ENCODE measurements around the gene HJV. TPM values are rescaled to one million over a fixed set of nuclear protein-coding genes. Genes with fewer than 3 reads are reported as not detected.
"Not testable (repeated sequence)": the region's sequence is repeated elsewhere in the genome, so short reads cannot be mapped to it uniquely, and the experiment has no call there.

The HJV gene
- total RNA-seq, 4 donors from 2014 or later: 274 to 585 (median 420) TPM

GRCh38 chr1:146029117-146029516 lies 7.6 kb upstream of the HJV start:
- DNase-seq: no peak
- in situ Hi-C loops (cut with MboI; ENCODE audit: low sequenced_read_pairs in 4 of 4) (no loop called here), intact Hi-C loops (cut with DNase I; ENCODE audit: low total_unique reads) (no loop called here)
- TF ChIP-seq POLR2A (IDR thresholded peaks at IDR 0.05) (no peak), CTCF (IDR thresholded peaks at IDR 0.05 in 4 of 5, conservative IDR thresholded peaks at IDR 0.05 in 1 of 5) (no peak)
- H3K4me3 ChIP-seq: no peak overlapping the region
- no peaks in the 10 kb centered on the region for H3K27me3 ChIP-seq
- H3K4me1 ChIP-seq: peaks cover 19 to 27% of the 10 kb centered on the region in 2 donors
- H3K9me3 ChIP-seq: no peaks in the 10 kb centered on the region
- peak overlapping the region; percentile 75 to 83 (median 80) for H3K27ac ChIP-seq
- peak; percentile 72 to 75 for ATAC-seq
- H3K36me3 ChIP-seq: no peaks in the 10 kb centered on the region

- ATAC-seq; intact Hi-C loops (cut with DNase I; ENCODE audit: low total_unique reads); H3K4me3 ChIP-seq; H3K36me3 ChIP-seq; in situ Hi-C loops (cut with MboI; ENCODE audit: low sequenced_read_pairs in 4 of 4); DNase-seq; H3K9me3 ChIP-seq; H3K27me3 ChIP-seq: not testable (repeated sequence)
- Histone ChIP-seq H3K4me1 (peaks cover 14 to 32% of the 10 kb centered on the region in 2 donors), H3K27ac (peak overlapping the region; percentile 29 to 94 (median 61))
Measured at GRCh38 chr1:146026650-146027049, 5.1 kb upstream of the HJV start.

GRCh38 chr1:146025787-146026495 lies 4.4 kb upstream of the HJV start:
- in situ Hi-C loops (cut with MboI; ENCODE audit: low sequenced_read_pairs in 4 of 4); intact Hi-C loops (cut with DNase I; ENCODE audit: low total_unique reads): not testable (repeated sequence)

GRCh38 chr1:146022403-146023127 lies 1.0 kb upstream of the HJV start:
- H3K4me1 ChIP-seq: peaks cover 27 to 38% of the 10 kb centered on the region in 2 donors
- in situ Hi-C loops (cut with MboI; ENCODE audit: low sequenced_read_pairs in 4 of 4): no loop called here
- DNase-seq: no peak
- intact Hi-C loops (cut with DNase I; ENCODE audit: low total_unique reads): no loop called here
- no peak for TF ChIP-seq POLR2A (IDR thresholded peaks at IDR 0.05)
- TF ChIP-seq CTCF (IDR thresholded peaks at IDR 0.05 in 4 of 5, conservative IDR thresholded peaks at IDR 0.05 in 1 of 5): no peak
- no peaks in the 10 kb centered on the region for H3K36me3 ChIP-seq
- peak overlapping the region; percentile 92 to 95 (median 94) for H3K27ac ChIP-seq
- peaks cover 0 to 3% (median 0%) of the 10 kb centered on the region in 3 donors for H3K27me3 ChIP-seq
- no peaks in the 10 kb centered on the region for H3K9me3 ChIP-seq
- no peak for ATAC-seq
- H3K4me3 ChIP-seq: peak overlapping the region in 1 of 4 donors; percentile 71

More at GRCh38 chr1:146025787-146026495, 4.4 kb upstream of the HJV start:
- not testable (repeated sequence) for H3K36me3 ChIP-seq, ATAC-seq, H3K9me3 ChIP-seq, H3K4me3 ChIP-seq, DNase-seq, H3K27me3 ChIP-seq
- peaks cover 14 to 32% of the 10 kb centered on the region in 2 donors for H3K4me1 ChIP-seq
- H3K27ac ChIP-seq: peak overlapping the region; percentile 29 to 94 (median 92)

- Histone ChIP-seq H3K9me3 (no peaks in the 10 kb centered on the region), H3K27ac (peak overlapping the region; percentile 92 to 95 (median 94)), H3K4me1 (peaks cover 27 to 38% of the 10 kb centered on the region in 2 donors), H3K36me3 (no peaks in the 10 kb centered on the region), H3K27me3 (peaks cover 0 to 3% (median 0%) of the 10 kb centered on the region in 3 donors), H3K4me3 (peak overlapping the region; percentile 49 to 71 (median 60))
- DNase-seq: no peak
- TF ChIP-seq POLR2A (IDR thresholded peaks at IDR 0.05) (no peak), CTCF (IDR thresholded peaks at IDR 0.05 in 4 of 5, conservative IDR thresholded peaks at IDR 0.05 in 1 of 5) (no peak)
- peak; percentile 5 to 26 for ATAC-seq
- in situ Hi-C loops (cut with MboI; ENCODE audit: low sequenced_read_pairs in 4 of 4): no loop called here
- intact Hi-C loops (cut with DNase I; ENCODE audit: low total_unique reads): no loop called here
Measured at GRCh38 chr1:146021050-146021445, 487 bp downstream of the HJV start.
